GM19467 (cell line): ENCODE data around the gene TMPRSS13.

ENCODE experiments used
- ATAC-seq: cut with Tn5 transposase; IDR thresholded peaks from one replicate; pipeline ENCODE4 v1.9.1; 2021; ENCODE audit warnings: mild to moderate bottlenecking, moderate library complexity; ENCODE audit not compliant: unreplicated experiment

The TMPRSS13 gene

GRCh38 chr11:117900720-117901440 lies 28.3 kb downstream of the TMPRSS13 start:
- ATAC-seq, result no peak

GRCh38 chr11:117900121-117900648 lies 29.0 kb downstream of the TMPRSS13 start:
- no peak for ATAC-seq

GRCh38 chr11:117898059-117898458 lies 31.1 kb downstream of the TMPRSS13 start:
- ATAC-seq, result no peak

- no peak for ATAC-seq
These were observed 36.6 kb downstream of the TMPRSS13 start for GRCh38 chr11:117892651-117893050.

- ATAC-seq, result no peak
These were observed 37.8 kb downstream of the TMPRSS13 start for GRCh38 chr11:117891362-117891761.

GRCh38 chr11:117888139-117888566 lies 41.0 kb downstream of the TMPRSS13 start:
- ATAC-seq, result no peak

- ATAC-seq, result no peak
These were observed 41.6 kb downstream of the TMPRSS13 start for GRCh38 chr11:117887431-117888138.

GRCh38 chr11:117885777-117886176 lies 43.4 kb downstream of the TMPRSS13 start:
- ATAC-seq, result no peak

GRCh38 chr11:117884994-117885393 lies 44.2 kb downstream of the TMPRSS13 start:
- ATAC-seq, result no peak

GRCh38 chr11:117883063-117883462 lies 46.1 kb downstream of the TMPRSS13 start:
- no peak for ATAC-seq

- ATAC-seq, result no peak
These were observed 46.8 kb downstream of the TMPRSS13 start for GRCh38 chr11:117882311-117882905.

GRCh38 chr11:117881217-117881616 lies 48.0 kb downstream of the TMPRSS13 start:
- no peak for ATAC-seq

GRCh38 chr11:117879516-117880480 lies 49.4 kb downstream of the TMPRSS13 start:
- no peak for ATAC-seq

- ATAC-seq, result no peak
These were observed 50.2 kb downstream of the TMPRSS13 start for GRCh38 chr11:117878939-117879475.

- ATAC-seq, result no peak
These were observed 50.8 kb downstream of the TMPRSS13 start for GRCh38 chr11:117878314-117878938.

- no peak for ATAC-seq
These were observed 52.0 kb downstream of the TMPRSS13 start for GRCh38 chr11:117877120-117877784.

- ATAC-seq, result no peak
These were observed 52.7 kb downstream of the TMPRSS13 start, which contains the start of gene FXYD6 for GRCh38 chr11:117876341-117877119. TSS of gene FXYD6 (minus strand) at chr11:117876658. CDS start at chr11:117842776, 33,882 bp downstream.

- ATAC-seq, result no peak
These were observed 53.2 kb downstream of the TMPRSS13 start for GRCh38 chr11:117876059-117876340.
